Measurements from ENCODE around the gene HTRA1. TPM values are rescaled to one million over a fixed set of nuclear protein-coding genes. Genes with fewer than 3 reads are reported as not detected.

HTRA1 gene
- total and polyA plus RNA-seq, 10 of the 15 experiments (the other 5 are each of a cell fraction or from before 2014, with no cell fraction given), result 0.13 TPM; not detected in 9

DNA sequence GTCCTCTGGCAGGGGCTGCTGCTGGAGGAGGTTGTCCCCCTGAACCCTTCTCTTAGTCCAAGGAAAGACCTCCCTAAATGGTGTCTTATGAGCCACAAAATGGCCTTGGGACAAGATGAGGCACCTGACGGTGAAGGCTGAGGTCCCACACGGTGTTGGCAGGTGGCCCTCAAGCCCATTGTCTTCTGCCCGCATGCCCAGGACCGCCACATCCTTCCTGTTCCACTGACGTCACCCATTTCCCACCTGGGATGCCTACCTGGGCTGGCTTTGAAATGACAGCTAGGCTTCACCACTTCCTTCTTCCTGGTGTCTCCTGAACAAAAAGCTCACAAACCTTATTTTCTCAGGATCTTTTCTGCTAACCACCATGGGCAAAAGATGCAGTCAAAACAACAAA lies 97.1 kb downstream of the HTRA1 start (continued):
- TF ChIP-seq, protein P1, sequence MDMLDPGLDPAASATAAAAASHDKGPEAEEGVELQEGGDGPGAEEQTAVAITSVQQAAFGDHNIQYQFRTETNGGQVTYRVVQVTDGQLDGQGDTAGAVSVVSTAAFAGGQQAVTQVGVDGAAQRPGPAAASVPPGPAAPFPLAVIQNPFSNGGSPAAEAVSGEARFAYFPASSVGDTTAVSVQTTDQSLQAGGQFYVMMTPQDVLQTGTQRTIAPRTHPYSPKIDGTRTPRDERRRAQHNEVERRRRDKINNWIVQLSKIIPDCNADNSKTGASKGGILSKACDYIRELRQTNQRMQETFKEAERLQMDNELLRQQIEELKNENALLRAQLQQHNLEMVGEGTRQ (IDR thresholded peaks at IDR 0.05; ENCODE audit: borderline replicate concordance, low read depth, low read length), result no peak
- TF ChIP-seq, protein P2, sequence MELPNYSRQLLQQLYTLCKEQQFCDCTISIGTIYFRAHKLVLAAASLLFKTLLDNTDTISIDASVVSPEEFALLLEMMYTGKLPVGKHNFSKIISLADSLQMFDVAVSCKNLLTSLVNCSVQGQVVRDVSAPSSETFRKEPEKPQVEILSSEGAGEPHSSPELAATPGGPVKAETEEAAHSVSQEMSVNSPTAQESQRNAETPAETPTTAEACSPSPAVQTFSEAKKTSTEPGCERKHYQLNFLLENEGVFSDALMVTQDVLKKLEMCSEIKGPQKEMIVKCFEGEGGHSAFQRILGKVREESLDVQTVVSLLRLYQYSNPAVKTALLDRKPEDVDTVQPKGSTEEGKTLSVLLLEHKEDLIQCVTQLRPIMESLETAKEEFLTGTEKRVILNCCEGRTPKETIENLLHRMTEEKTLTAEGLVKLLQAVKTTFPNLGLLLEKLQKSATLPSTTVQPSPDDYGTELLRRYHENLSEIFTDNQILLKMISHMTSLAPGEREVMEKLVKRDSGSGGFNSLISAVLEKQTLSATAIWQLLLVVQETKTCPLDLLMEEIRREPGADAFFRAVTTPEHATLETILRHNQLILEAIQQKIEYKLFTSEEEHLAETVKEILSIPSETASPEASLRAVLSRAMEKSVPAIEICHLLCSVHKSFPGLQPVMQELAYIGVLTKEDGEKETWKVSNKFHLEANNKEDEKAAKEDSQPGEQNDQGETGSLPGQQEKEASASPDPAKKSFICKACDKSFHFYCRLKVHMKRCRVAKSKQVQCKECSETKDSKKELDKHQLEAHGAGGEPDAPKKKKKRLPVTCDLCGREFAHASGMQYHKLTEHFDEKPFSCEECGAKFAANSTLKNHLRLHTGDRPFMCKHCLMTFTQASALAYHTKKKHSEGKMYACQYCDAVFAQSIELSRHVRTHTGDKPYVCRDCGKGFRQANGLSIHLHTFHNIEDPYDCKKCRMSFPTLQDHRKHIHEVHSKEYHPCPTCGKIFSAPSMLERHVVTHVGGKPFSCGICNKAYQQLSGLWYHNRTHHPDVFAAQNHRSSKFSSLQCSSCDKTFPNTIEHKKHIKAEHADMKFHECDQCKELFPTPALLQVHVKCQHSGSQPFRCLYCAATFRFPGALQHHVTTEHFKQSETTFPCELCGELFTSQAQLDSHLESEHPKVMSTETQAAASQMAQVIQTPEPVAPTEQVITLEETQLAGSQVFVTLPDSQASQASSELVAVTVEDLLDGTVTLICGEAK (IDR thresholded peaks at IDR 0.05; ENCODE audit: borderline replicate concordance), result no peak
- TF ChIP-seq DPF2 (IDR thresholded peaks at IDR 0.05) (no peak), BCL11A (IDR thresholded peaks at IDR 0.05; ENCODE audit: low read depth, low read length) (no peak), ZBED1 (IDR thresholded peaks at IDR 0.05; ENCODE audit: borderline replicate concordance) (no peak), PAX5 (IDR thresholded peaks at IDR 0.05; ENCODE audit: borderline replicate concordance, low read depth, low read length) (no peak), PAX8 (IDR thresholded peaks at IDR 0.05) (no peak), NFIC (IDR thresholded peaks at IDR 0.05; ENCODE audit: low read depth, low read length) (no peak), RAD51 (IDR thresholded peaks at IDR 0.05) (no peak), RAD21 (IDR thresholded peaks at IDR 0.05; ENCODE audit: insufficient read depth, low read depth, low read length) (no peak)

Data from GM12878 (cell line).